Vagina (tissue), 2 donors: ENCODE data around the gene OBSCN. TPM values are rescaled to one million over a fixed set of nuclear protein-coding genes. Genes with fewer than 3 reads are reported as not detected.

Experiments used
- DNase-seq, 2 donors: peaks; one replicate each; pipeline ENCODE4 v3.0.0-alpha.2; 2017; ENCODE audit errors: extremely low spot score in 2 of 2
- H3K27ac ChIP-seq: fragments of 200-600 bp; sonication (generic); one replicate; pipeline ENCODE4 v1.5.1; 2019
- H3K27me3 ChIP-seq: fragments of 200-600 bp; sonication (generic); one replicate; pipeline ENCODE4 v1.5.1; 2019
- H3K36me3 ChIP-seq, 2 donors: fragments of 200-600 bp; sonication (generic); one replicate each; pipeline ENCODE4 v1.5.1; 2017 to 2019
- H3K4me1 ChIP-seq: fragments of 200-600 bp; sonication (generic); one replicate; pipeline ENCODE4 v1.5.1; 2019
- H3K4me3 ChIP-seq, 2 donors: fragments of 200-600 bp; sonication (generic); 1 replicate in 1 of 2; 2 replicates in 1 of 2; pipeline ENCODE4 v1.5.1; 2016 to 2019
- H3K9me3 ChIP-seq: fragments of 200-600 bp; sonication (generic); one replicate; pipeline ENCODE4 v1.5.1; 2019
- CTCF ChIP-seq, 3 experiments: fragments of 450-650 bp in 2 of 3; fragments of 200-600 bp in 1 of 3; sonication (generic) in 1 of 3; IDR thresholded peaks; one replicate each; pipeline ENCODE4 v1.5.1; 2017 to 2019; ENCODE audit warnings: antibody characterized with exemption in 3 of 3, mild to moderate bottlenecking in 2 of 3, moderate library complexity in 2 of 3
- POLR2A ChIP-seq, 2 donors: fragments of 450-650 bp; IDR thresholded peaks; one replicate each; pipeline ENCODE4 v1.6.1; 2017; ENCODE audit warnings: antibody characterized with exemption in 2 of 2, mild to moderate bottlenecking in 2 of 2, moderate library complexity in 2 of 2
- POLR2AphosphoS5 ChIP-seq, 2 donors: sonication (generic); formaldehyde crosslinking; IDR thresholded peaks; one replicate each; pipeline ENCODE4 v1.9.0; 2017; ENCODE audit warnings: antibody characterized with exemption in 2 of 2, mild to moderate bottlenecking in 2 of 2, low read depth in 1 of 2; ENCODE audit not compliant: insufficient read depth in 1 of 2
- intact Hi-C: fragments of 100-400 bp; cut with DNase I; formaldehyde crosslinking; loops from one replicate; pipeline ENCODE4 v1.15.1; 2023
- total RNA-seq: library from RNA; depleted of rRNA; stranded (reverse); fragments of >200 nt; gene quantifications from one replicate; pipeline ENCODE4 v1.2.3, GENCODE V29; 2016

OBSCN gene
- total RNA-seq, 1 donor from 2014 or later = 35.8 TPM

GRCh38 chr1:228415853-228416216 lies 208.0 kb downstream of the OBSCN start:
- intact Hi-C loops = no loop called here
- H3K4me3 ChIP-seq = peak overlapping the region; percentile 45 to 59

GRCh38 chr1:228416217-228416933 lies 208.5 kb downstream of the OBSCN start, which contains the start of gene TRIM17:
Gene TRIM17 (minus strand): TSS chr1:228416861. CDS start chr1:228415072, 1,789 bp downstream.
- H3K27me3 ChIP-seq = no peaks in the 10 kb centered on the region
- TF ChIP-seq POLR2A (IDR thresholded peaks at IDR 0.05) (no peak), CTCF (IDR thresholded peaks at IDR 0.05) (peak in 1 of 3 experiments; percentile 8)
- H3K4me1 ChIP-seq = peaks cover 26% of the 10 kb centered on the region
- H3K27ac ChIP-seq = peak within 1 kb of the TSS; percentile 16
- H3K4me3 ChIP-seq = peak within 1 kb of the TSS; percentile 45 to 59
- no peaks in the 10 kb centered on the region for H3K9me3 ChIP-seq
- H3K36me3 ChIP-seq = no peaks in the 10 kb centered on the region
- DNase-seq = no peak
- intact Hi-C loops = no loop called here

More at GRCh38 chr1:228415853-228416216, 208.0 kb downstream of the OBSCN start:
- Histone ChIP-seq H3K27me3 (no peaks in the 10 kb centered on the region), H3K4me1 (peaks cover 26% of the 10 kb centered on the region), H3K9me3 (no peaks in the 10 kb centered on the region), H3K27ac (peak overlapping the region; percentile 16), H3K36me3 (no peaks in the 10 kb centered on the region)
- no peak for TF ChIP-seq CTCF (IDR thresholded peaks at IDR 0.05)
- TF ChIP-seq POLR2A (IDR thresholded peaks at IDR 0.05) = no peak
- no peak for TF ChIP-seq POLR2AphosphoS5 (IDR thresholded peaks at IDR 0.05; ENCODE audit: insufficient read depth in 1 of 2, low read depth in 1 of 2)
- DNase-seq = no peak

GRCh38 chr1:228417061-228417460 lies 209.2 kb downstream of the OBSCN start:
- no peaks in the 10 kb centered on the region for H3K27me3 ChIP-seq
- intact Hi-C loops = no loop called here
- TF ChIP-seq POLR2A (IDR thresholded peaks at IDR 0.05) (no peak), POLR2AphosphoS5 (IDR thresholded peaks at IDR 0.05; ENCODE audit: insufficient read depth in 1 of 2, low read depth in 1 of 2) (no peak), CTCF (IDR thresholded peaks at IDR 0.05) (no peak)
- H3K4me1 ChIP-seq = peaks cover 26% of the 10 kb centered on the region
- DNase-seq = no peak
- no peaks in the 10 kb centered on the region for H3K9me3 ChIP-seq
- no peaks in the 10 kb centered on the region for H3K36me3 ChIP-seq
- H3K4me3 ChIP-seq = peak overlapping the region; percentile 45 to 59
- peak overlapping the region; percentile 16 for H3K27ac ChIP-seq

GRCh38 chr1:228417483-228418203 lies 209.8 kb downstream of the OBSCN start:
- DNase-seq = no peak
- no peaks in the 10 kb centered on the region for H3K9me3 ChIP-seq
- H3K4me1 ChIP-seq = peaks cover 26% of the 10 kb centered on the region
- no peaks in the 10 kb centered on the region for H3K27me3 ChIP-seq
- H3K4me3 ChIP-seq = peak overlapping the region in 1 of 2 donors; percentile 59
- TF ChIP-seq POLR2A (IDR thresholded peaks at IDR 0.05) = no peak
- TF ChIP-seq POLR2AphosphoS5 (IDR thresholded peaks at IDR 0.05; ENCODE audit: insufficient read depth in 1 of 2, low read depth in 1 of 2) = peak in 1 of 2 donors; percentile 23
- TF ChIP-seq CTCF (IDR thresholded peaks at IDR 0.05) = no peak
- no peaks in the 10 kb centered on the region for H3K36me3 ChIP-seq
- H3K27ac ChIP-seq = no peak overlapping the region
- intact Hi-C loops = no loop called here
